Bronchial epithelial cell (primary cell): Measurements from ENCODE around the gene SPAG9. TPM values are rescaled to one million over a fixed set of nuclear protein-coding genes. Genes with fewer than 3 reads are reported as not detected.
A peak's percentile ranks its signal among the peaks of the same experiment; 100 is the strongest.

ENCODE experiments used
- DNase-seq: peaks from one replicate; pipeline ENCODE4 v3.0.0-alpha.2; 2010; ENCODE audit warnings: low read depth
- FAIRE-seq: peaks from 2 replicates; lab custom pipeline; 2011; peaks lifted over from hg19 to GRCh38; lab: Jason Lieb, UNC
- H3K27me3 ChIP-seq: 2 replicates; pipeline ENCODE4 v1.5.1; 2011; ENCODE audit warnings: low read length; ENCODE audit not compliant: control insufficient read depth, insufficient read depth
- H3K36me3 ChIP-seq: 2 replicates; pipeline ENCODE4 v1.5.1; 2011; ENCODE audit warnings: low read length; ENCODE audit not compliant: control insufficient read depth, insufficient read depth
- H3K4me3 ChIP-seq: 2 replicates; pipeline ENCODE4 v1.5.1; 2011; ENCODE audit warnings: mild to moderate bottlenecking, low read depth, low read length, control low read depth
- total RNA-seq: library from RNA; depleted of rRNA; stranded (reverse); fragments of >200 nt; gene quantifications from 2 replicates; pipeline ENCODE4 v1.2.1, GENCODE V29; 2014
- TF ChIP-seq, protein P1 (sequence below): IDR thresholded peaks from 2 replicates; pipeline ENCODE4 v1.5.1; 2011; ENCODE audit warnings: mild to moderate bottlenecking, moderate library complexity, low read length, control low read depth, inconsistent platforms; ENCODE audit not compliant: insufficient read depth, severe bottlenecking

SPAG9 gene
- total RNA-seq, 1 donor from 2014 or later: 85.0 TPM

DNA sequence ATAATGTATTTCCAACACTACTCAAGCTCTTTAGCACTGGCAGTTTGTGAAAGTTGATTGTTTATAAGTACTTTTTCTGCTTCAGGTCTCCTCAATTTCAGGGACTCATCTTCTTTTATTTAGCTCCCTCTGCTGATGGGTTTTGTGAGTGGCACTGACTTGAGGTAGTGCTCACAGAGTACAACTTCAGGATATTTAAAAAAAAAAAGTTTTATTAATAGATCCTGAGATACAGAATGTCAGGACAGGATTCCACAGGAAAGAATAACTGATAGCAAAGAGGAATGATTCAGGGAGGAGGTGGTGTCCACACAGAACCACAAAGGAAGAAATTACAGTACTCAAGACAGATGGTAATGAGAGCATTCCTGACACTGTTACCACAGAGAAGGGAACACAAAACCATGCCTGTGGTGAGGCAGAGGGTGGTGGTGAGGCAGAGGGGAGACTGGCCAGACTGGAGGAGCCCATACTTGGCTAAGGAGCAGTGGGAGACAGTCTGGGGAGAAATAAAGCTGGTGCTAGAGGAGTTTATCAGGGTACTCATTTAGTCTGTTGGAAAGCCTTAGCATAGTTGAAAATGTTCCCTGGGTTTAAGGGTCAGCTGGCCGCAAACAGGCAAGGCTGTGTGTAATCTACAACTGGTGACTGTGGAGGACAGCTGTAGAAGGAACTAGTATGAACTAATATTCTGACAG, 63.7 kb downstream of the SPAG9 start:
- no peaks in the 10 kb centered on the region for H3K27me3 ChIP-seq
- FAIRE-seq: no peak
- DNase-seq: peak; percentile 76
- TF ChIP-seq, protein P1, sequence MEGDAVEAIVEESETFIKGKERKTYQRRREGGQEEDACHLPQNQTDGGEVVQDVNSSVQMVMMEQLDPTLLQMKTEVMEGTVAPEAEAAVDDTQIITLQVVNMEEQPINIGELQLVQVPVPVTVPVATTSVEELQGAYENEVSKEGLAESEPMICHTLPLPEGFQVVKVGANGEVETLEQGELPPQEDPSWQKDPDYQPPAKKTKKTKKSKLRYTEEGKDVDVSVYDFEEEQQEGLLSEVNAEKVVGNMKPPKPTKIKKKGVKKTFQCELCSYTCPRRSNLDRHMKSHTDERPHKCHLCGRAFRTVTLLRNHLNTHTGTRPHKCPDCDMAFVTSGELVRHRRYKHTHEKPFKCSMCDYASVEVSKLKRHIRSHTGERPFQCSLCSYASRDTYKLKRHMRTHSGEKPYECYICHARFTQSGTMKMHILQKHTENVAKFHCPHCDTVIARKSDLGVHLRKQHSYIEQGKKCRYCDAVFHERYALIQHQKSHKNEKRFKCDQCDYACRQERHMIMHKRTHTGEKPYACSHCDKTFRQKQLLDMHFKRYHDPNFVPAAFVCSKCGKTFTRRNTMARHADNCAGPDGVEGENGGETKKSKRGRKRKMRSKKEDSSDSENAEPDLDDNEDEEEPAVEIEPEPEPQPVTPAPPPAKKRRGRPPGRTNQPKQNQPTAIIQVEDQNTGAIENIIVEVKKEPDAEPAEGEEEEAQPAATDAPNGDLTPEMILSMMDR: peak; percentile 41
- no peak overlapping the region for H3K4me3 ChIP-seq
- no peaks in the 10 kb centered on the region for H3K36me3 ChIP-seq

DNA sequence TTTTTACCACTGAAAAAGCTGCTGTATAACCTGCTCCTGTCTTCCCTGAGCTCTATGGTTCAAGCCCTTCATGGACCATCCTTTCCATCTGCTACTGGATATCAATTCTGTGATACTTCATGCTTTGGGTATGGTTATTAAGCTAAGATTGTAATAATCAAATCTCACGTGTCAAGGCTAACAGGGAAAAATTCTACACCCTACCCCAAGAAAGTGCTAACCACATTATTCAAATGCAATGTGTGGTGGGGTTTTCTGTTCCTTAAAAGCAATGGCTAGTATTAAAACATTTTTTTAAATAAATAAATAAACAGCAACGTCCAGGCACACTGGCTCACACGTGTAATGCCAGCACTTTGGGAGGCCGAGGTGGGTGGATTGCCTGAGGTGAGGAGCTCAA, 65.9 kb downstream of the SPAG9 start:
- FAIRE-seq (no peak), DNase-seq (no peak)
- TF ChIP-seq, protein P1: no peak
- H3K27me3 ChIP-seq: no peaks in the 10 kb centered on the region
- no peak overlapping the region for H3K4me3 ChIP-seq
- no peaks in the 10 kb centered on the region for H3K36me3 ChIP-seq

DNA sequence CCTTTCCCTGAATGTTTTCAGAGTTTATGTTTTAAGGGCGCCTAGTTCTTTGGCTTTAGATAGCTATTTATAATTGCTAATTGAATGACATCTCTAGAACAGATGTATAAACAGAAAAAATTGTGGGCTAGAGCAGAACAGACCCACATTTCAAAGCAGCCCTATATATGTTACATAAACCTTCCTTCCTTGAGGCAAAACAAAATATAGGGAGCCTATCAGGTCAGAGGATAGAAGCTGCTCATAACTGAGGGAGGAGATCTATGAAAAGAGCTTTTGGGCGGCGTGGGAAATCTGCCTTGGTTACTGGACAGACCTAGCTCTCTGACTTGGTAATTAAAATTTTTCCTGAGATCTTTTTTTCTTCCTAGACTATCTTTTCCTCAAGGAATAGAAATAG, 68.4 kb downstream of the SPAG9 start:
- H3K36me3 ChIP-seq: no peaks in the 10 kb centered on the region
- no peak overlapping the region for H3K4me3 ChIP-seq
- FAIRE-seq: no peak
- TF ChIP-seq, protein P1: no peak
- DNase-seq: no peak
- no peaks in the 10 kb centered on the region for H3K27me3 ChIP-seq

DNA sequence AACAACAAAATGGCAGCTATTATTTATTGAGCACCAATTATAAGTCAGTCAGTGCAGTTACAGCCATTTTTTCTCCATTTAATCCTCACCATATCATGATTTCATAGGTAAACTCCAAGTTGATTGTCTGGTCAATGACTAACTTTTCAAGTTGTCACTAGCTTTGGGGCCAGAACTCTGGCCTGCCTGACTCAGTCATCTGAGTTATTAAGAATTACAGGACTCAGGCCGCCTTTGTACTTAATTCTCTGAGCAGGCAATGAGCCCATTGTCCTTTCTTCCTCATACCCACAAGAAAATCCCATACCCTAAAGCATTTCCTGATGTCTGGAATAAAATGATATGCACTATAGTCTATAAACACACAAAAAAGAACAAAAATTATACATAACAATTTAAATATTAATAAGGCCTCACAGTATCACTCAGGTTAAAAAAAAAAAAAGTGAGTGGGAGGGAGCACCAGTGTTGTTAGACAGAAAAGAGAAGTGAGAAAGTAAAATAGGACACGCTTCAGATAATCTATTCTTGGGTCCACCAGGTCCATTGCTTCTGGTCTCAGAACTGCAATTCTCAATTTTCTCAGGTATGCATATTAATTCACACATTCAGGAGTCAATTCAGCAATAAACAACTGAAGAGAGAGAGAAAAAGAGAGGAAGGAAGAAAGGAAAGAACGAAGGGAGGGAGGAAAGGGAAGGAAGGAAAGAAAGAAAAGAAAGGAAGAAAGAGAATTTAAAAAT, 70.2 kb downstream of the SPAG9 start:
- TF ChIP-seq, protein P1: no peak
- peak; percentile 92 for DNase-seq
- H3K36me3 ChIP-seq: no peaks in the 10 kb centered on the region
- FAIRE-seq: no peak
- H3K4me3 ChIP-seq: no peak overlapping the region
- no peaks in the 10 kb centered on the region for H3K27me3 ChIP-seq

DNA sequence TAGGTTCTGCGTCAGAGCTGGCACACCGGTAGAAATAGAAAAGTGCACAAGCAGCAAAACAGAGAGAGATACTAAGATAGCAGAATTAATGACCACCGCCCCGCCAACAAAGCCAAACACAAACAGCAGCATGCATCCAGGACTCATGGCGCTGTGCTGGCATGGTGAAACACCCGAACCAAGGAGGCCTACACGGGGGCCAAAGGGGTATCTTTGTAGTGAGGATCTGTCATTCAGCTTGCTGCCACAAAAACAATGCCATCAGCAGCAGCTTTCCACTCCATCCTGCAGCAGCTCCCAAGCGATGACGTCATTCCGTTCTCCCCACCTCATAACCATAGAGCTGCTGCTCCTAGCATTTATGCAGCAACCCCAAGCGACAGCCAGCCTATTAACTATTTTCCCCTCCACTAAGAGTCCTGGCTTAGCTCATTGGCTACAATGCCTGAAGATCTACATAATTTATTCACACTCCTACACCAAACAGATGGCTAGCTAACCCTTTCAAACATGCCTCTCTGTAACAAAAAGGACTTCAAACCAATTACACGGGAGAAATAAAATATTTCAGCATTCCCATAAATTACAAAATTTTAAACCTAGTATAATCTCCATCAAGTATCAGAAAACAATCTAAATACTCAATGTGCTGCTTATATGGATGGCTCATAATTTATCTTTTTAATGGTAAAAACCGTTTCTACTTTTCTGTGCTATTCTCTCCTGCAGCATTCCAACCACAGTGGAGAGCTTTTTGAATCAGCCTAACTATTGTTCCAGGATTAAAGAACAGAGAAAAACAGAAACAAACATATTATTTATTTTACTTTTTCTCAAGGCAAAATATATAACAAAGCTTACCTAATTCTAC, 73.9 kb downstream of the SPAG9 start:
- TF ChIP-seq, protein P1: no peak
- Histone ChIP-seq H3K36me3 (no peaks in the 10 kb centered on the region), H3K27me3 (no peaks in the 10 kb centered on the region), H3K4me3 (no peak overlapping the region)
- FAIRE-seq: no peak
- peak; percentile 33 for DNase-seq
